Right renal pelvis (tissue), 4 donors: Measurements from ENCODE around the gene CLRN3. TPM values are rescaled to one million over a fixed set of nuclear protein-coding genes. Genes with fewer than 3 reads are reported as not detected.
A peak's percentile ranks its signal among the peaks of the same experiment; 100 is the strongest.

Experiments used
- DNase-seq, 4 donors: peaks; one replicate each; pipeline ENCODE4 v3.0.0-alpha.2; 2013; ENCODE audit warnings: low read depth in 4 of 4, low spot score in 3 of 4, missing footprints in 1 of 4
- polyA plus RNA-seq, 4 donors: library from polyadenylated mRNA; unstranded; fragments of 120-200 nt; gene quantifications; one replicate each; pipeline ENCODE4 v1.2.1, GENCODE V29; 2013; ENCODE audit not compliant: insufficient read length in 4 of 4

The CLRN3 gene
- polyA plus RNA-seq, 4 donors = 16.4 to 24.1 (median 19.0) TPM

- no peak for DNase-seq
Measured at GRCh38 chr10:127875916-127876315, 16.8 kb downstream of the CLRN3 start.

GRCh38 chr10:127875449-127875765 lies 17.3 kb downstream of the CLRN3 start:
- DNase-seq = no peak

GRCh38 chr10:127874671-127875448 lies 17.9 kb downstream of the CLRN3 start:
- no peak for DNase-seq

- no peak for DNase-seq
Measured at GRCh38 chr10:127873901-127874470, 18.8 kb downstream of the CLRN3 start.

- DNase-seq = no peak
Measured at GRCh38 chr10:127872871-127873600, 19.7 kb downstream of the CLRN3 start.

- DNase-seq = no peak
Measured at GRCh38 chr10:127872011-127872761, 20.6 kb downstream of the CLRN3 start.

- DNase-seq = no peak
Measured at GRCh38 chr10:127871631-127872010, 21.1 kb downstream of the CLRN3 start.

- no peak for DNase-seq
Measured at GRCh38 chr10:127869329-127869728, 23.4 kb downstream of the CLRN3 start.

GRCh38 chr10:127867805-127868204 lies 24.9 kb downstream of the CLRN3 start:
- DNase-seq = no peak

- no peak for DNase-seq
Measured at GRCh38 chr10:127866276-127867013, 26.3 kb downstream of the CLRN3 start.

- DNase-seq = no peak
Measured at GRCh38 chr10:127863231-127863825, 29.4 kb downstream of the CLRN3 start.

- no peak for DNase-seq
Measured at GRCh38 chr10:127860592-127860991, 32.1 kb downstream of the CLRN3 start.

GRCh38 chr10:127855976-127856375 lies 36.8 kb downstream of the CLRN3 start:
- DNase-seq = no peak

- no peak for DNase-seq
Measured at GRCh38 chr10:127855591-127855881, 37.2 kb downstream of the CLRN3 start.

GRCh38 chr10:127854769-127855590 lies 37.8 kb downstream of the CLRN3 start:
- no peak for DNase-seq

GRCh38 chr10:127853868-127854768 lies 38.6 kb downstream of the CLRN3 start:
- peak; percentile 35 to 48 (median 42) for DNase-seq

GRCh38 chr10:127852456-127852855 lies 40.3 kb downstream of the CLRN3 start:
- no peak for DNase-seq

GRCh38 chr10:127851661-127852194 lies 41.0 kb downstream of the CLRN3 start:
- DNase-seq = no peak
